RWPE1 (cell line): ENCODE results near the gene PLPPR4.

ENCODE experiments used
- CTCF ChIA-PET: fragments of 350-600 bp; sonication (Branson Sonifier 250); formaldehyde crosslinking; extraction: SDS; loops from one replicate; lab custom pipeline; 2021; lab: Yijun Ruan, JAX
- POLR2A ChIA-PET: fragments of 400-600 bp; formaldehyde crosslinking; extraction: SDS; loops from one replicate; lab custom pipeline; 2020; ENCODE audit warnings: antibody characterized with exemption; ENCODE audit not compliant: low non-redundant PET; lab: Yijun Ruan, JAX
- DNase-seq: peaks from one replicate; pipeline ENCODE4 v3.0.0; 2012; ENCODE audit warnings: low spot score
- H3K27ac ChIP-seq: fragments of 450-650 bp; 2 replicates; pipeline ENCODE4 v1.5.1; 2017
- TF ChIP-seq, protein P1 (sequence below): fragments of 450-650 bp; conservative IDR thresholded peaks from 2 replicates; pipeline ENCODE4 v1.5.1; 2017; ENCODE audit warnings: low read depth, mild to moderate bottlenecking

Gene PLPPR4

GRCh38 chr1:99334991-99335390 lies 70.7 kb downstream of the PLPPR4 start:
- ChIA-PET CTCF (no interaction called here), POLR2A (no interaction called here)

DNA sequence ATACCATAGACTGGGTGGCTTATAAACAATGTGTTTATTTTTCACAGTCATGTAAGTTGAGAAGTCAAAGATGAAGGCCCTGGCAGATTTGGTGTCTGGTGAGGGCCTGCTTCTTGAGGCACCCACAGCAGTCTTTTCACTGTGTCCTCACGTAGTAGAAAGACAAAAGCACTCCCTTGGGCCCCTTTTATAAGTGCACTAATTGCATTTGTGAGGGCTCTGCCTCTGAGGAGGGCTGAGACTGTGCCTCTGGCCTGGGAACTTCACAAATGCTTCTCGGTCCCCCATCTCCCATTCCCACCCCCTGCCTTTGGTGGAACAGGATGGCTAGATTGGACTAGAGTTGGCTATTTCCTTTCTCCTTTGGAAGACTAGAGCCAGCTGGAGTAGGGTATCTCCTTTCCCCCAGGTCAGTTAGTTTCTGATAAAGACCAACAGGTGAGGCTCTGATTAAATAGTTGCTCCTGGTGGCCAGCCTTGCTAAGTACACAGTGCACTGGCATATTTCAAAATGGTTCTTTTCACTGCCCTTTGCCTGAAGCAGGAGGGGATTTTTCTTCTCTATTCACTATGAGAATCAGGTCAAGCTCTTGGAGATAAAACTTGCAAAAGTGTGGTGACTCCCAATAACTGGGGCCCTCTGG lies 82.9 kb downstream of the PLPPR4 start:
- CTCF ChIA-PET, result no interaction called here
- POLR2A ChIA-PET, result no interaction called here
- TF ChIP-seq, protein P1, sequence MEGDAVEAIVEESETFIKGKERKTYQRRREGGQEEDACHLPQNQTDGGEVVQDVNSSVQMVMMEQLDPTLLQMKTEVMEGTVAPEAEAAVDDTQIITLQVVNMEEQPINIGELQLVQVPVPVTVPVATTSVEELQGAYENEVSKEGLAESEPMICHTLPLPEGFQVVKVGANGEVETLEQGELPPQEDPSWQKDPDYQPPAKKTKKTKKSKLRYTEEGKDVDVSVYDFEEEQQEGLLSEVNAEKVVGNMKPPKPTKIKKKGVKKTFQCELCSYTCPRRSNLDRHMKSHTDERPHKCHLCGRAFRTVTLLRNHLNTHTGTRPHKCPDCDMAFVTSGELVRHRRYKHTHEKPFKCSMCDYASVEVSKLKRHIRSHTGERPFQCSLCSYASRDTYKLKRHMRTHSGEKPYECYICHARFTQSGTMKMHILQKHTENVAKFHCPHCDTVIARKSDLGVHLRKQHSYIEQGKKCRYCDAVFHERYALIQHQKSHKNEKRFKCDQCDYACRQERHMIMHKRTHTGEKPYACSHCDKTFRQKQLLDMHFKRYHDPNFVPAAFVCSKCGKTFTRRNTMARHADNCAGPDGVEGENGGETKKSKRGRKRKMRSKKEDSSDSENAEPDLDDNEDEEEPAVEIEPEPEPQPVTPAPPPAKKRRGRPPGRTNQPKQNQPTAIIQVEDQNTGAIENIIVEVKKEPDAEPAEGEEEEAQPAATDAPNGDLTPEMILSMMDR, result no peak
- no peak for DNase-seq
- no peak overlapping the region for H3K27ac ChIP-seq

More at GRCh38 chr1:99334991-99335390, 70.7 kb downstream of the PLPPR4 start:
- H3K27ac ChIP-seq, result no peak overlapping the region
- TF ChIP-seq, protein P1, result no peak
- DNase-seq, result no peak

GRCh38 chr1:99348397-99349132 lies 84.3 kb downstream of the PLPPR4 start:
- POLR2A ChIA-PET, result no interaction called here
- no peak overlapping the region for H3K27ac ChIP-seq
- DNase-seq, result no peak
- CTCF ChIA-PET, result no interaction called here
- TF ChIP-seq, protein P1, result no peak

DNA sequence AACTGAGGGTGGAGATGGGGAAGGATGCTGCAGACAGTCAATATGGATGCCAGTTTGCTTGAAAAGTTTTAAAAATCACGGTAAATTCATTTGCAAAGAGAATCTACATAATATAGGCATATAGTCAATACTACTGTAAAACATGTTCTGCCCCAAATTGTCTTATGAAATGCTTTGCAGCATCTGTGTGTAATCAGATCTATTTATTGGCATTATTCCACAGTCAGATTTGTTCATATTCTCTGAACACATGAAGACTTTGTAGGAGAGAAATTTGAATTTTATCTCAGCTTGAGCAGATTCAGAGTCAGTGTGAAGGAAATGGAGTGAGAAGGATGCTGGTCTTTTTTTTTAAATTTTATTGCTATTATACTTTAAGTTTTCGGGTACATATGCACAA lies 88.5 kb downstream of the PLPPR4 start:
- no peak overlapping the region for H3K27ac ChIP-seq
- POLR2A ChIA-PET, result no interaction called here
- CTCF ChIA-PET, result no interaction called here
- DNase-seq, result no peak
- TF ChIP-seq, protein P1, result no peak

DNA sequence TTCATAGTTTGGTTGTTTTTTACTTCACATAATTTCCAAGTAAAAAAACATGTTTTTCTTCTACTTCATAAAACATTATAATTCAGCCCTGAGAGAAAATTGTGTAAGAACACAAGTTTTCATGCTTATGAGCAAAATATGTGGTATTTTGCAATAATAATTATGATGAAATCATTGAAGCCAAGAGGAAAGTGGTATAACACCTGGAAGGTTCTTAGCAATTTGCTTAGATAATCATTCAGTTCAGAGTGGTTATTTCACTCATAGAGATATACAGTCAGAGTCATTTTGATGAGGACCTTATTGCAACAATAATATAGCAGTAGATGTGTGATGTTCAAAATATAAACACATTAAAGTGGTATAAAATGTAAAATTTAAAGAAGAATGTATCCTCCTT lies 94.5 kb downstream of the PLPPR4 start:
- ChIA-PET POLR2A (no interaction called here), CTCF (no interaction called here)
- DNase-seq, result no peak
- no peak overlapping the region for H3K27ac ChIP-seq
- TF ChIP-seq, protein P1, result no peak
